Lower leg skin (tissue), 4 donors: ENCODE data around the gene PIGO. TPM values are rescaled to one million over a fixed set of nuclear protein-coding genes. Genes with fewer than 3 reads are reported as not detected.

Experiments used
- DNase-seq, 2 donors: peaks; one replicate each; pipeline ENCODE4 v3.0.0-alpha.2; 2019; ENCODE audit warnings: low spot score in 2 of 2
- H3K4me3 ChIP-seq: fragments of 200-600 bp; sonication (generic); 2 replicates; pipeline ENCODE4 v1.5.1; 2017; ENCODE audit warnings: mild to moderate bottlenecking, low read depth; ENCODE audit not compliant: poor library complexity, severe bottlenecking
- POLR2A ChIP-seq, 2 donors: fragments of 450-650 bp; IDR thresholded peaks; one replicate each; pipeline ENCODE4 v1.6.1; 2016 to 2017; ENCODE audit warnings: antibody characterized with exemption in 2 of 2, mild to moderate bottlenecking in 1 of 2, moderate library complexity in 1 of 2
- WGBS, 2 donors: methylation state at CpG; one replicate each; pipeline ENCODE4 v1.1.5; 2018; 5-methylcytosine and 5-hydroxymethylcytosine counted together
- intact Hi-C: fragments of 100-400 bp; cut with DNase I; formaldehyde crosslinking; loops from one replicate; pipeline ENCODE4 v1.15.0; 2023; ENCODE audit warnings: low total_unique reads
- total RNA-seq, 4 donors: library from RNA; depleted of rRNA; stranded (reverse); fragments of >200 nt; gene quantifications; one replicate each; pipeline ENCODE4 v1.1.0, GENCODE V29; 2016
- TF ChIP-seq, protein P1 (sequence below), 3 donors: fragments of 450-650 bp; IDR thresholded peaks; one replicate each; pipeline ENCODE4 v1.5.1; 2016; ENCODE audit warnings: antibody characterized with exemption in 3 of 3, mild to moderate bottlenecking in 3 of 3, moderate library complexity in 2 of 3

The PIGO gene
- total RNA-seq, 4 donors from 2014 or later, result 9.8 to 21.3 (median 19.0) TPM

DNA sequence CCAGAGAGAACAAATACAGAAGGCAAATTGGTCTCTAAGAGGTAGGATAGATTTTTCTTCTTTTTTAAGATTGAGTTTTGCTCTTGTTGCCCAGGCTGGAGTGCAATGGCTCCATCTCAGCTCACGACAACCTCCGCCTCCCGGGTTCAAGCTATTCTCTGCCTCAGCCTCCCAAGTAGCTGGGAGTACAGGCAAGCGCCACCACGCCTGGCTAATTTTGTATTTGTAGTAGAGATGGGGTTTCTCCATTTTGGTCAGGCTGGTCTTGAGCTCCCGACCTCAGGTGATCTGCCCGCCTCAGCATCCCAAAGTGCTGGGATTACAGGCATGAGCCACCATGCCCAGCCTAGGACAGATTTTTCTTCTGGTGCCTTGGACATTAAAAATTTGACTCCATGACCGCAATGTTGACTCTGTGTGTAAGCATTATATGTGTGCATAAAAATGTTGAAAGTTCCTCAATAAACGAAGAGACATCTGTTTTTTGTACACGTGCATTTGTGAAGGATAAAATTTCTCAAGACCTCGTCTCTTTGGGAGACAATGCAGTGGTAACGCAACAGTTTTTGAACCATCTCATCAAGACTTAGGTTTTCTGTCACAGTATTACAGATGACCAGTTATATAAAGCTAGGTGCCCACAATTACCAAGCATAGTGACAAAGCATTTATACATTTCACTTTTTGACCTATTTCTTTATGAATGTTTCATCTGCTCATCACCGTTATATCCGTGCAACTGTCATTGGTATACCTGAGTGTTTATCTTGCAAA, 41.3 kb downstream of the PIGO start:
- 94 to 96% methylated on average over 14 of the region's 14 CpGs for WGBS, 2 donors
- H3K4me3 ChIP-seq, result no peak overlapping the region
- intact Hi-C loops, result no loop called here
- no peak for DNase-seq
- TF ChIP-seq POLR2A (IDR thresholded peaks at IDR 0.05), result no peak
- TF ChIP-seq, protein P1, sequence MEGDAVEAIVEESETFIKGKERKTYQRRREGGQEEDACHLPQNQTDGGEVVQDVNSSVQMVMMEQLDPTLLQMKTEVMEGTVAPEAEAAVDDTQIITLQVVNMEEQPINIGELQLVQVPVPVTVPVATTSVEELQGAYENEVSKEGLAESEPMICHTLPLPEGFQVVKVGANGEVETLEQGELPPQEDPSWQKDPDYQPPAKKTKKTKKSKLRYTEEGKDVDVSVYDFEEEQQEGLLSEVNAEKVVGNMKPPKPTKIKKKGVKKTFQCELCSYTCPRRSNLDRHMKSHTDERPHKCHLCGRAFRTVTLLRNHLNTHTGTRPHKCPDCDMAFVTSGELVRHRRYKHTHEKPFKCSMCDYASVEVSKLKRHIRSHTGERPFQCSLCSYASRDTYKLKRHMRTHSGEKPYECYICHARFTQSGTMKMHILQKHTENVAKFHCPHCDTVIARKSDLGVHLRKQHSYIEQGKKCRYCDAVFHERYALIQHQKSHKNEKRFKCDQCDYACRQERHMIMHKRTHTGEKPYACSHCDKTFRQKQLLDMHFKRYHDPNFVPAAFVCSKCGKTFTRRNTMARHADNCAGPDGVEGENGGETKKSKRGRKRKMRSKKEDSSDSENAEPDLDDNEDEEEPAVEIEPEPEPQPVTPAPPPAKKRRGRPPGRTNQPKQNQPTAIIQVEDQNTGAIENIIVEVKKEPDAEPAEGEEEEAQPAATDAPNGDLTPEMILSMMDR (IDR thresholded peaks at IDR 0.05), result no peak

DNA sequence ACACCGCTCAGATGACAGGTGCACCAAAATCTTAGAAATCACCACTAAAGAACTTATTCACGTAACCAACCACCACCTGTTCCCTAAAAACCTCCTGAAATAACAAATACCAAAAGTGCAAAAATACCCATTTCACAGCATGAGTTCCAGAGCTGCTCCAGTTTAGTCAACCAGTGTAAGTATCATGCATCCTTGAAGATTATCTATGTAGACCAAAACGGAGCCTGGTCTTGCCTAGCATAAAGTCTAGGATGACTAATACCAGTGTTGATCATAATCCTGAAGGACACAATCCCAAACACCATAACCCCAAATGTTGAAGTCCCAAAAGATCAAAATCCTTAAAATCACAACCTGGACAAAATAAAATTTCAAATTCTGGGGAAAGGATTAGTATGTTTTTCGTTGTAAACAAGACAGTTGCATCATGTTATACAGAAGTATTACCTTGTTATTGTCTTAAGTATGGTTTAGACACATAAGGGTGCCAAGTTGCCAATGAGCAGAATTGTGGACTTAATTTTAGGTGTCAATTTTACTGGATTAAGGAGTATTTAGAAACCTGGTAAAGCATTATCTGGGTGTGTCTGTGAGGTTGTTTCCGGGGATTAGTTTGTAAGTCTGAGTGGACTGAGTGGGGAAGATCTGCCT, 42.1 kb downstream of the PIGO start:
- WGBS, 2 donors, result 64 to 65% methylated on average over 5 of the region's 5 CpGs
- intact Hi-C loops, result no loop called here

DNA sequence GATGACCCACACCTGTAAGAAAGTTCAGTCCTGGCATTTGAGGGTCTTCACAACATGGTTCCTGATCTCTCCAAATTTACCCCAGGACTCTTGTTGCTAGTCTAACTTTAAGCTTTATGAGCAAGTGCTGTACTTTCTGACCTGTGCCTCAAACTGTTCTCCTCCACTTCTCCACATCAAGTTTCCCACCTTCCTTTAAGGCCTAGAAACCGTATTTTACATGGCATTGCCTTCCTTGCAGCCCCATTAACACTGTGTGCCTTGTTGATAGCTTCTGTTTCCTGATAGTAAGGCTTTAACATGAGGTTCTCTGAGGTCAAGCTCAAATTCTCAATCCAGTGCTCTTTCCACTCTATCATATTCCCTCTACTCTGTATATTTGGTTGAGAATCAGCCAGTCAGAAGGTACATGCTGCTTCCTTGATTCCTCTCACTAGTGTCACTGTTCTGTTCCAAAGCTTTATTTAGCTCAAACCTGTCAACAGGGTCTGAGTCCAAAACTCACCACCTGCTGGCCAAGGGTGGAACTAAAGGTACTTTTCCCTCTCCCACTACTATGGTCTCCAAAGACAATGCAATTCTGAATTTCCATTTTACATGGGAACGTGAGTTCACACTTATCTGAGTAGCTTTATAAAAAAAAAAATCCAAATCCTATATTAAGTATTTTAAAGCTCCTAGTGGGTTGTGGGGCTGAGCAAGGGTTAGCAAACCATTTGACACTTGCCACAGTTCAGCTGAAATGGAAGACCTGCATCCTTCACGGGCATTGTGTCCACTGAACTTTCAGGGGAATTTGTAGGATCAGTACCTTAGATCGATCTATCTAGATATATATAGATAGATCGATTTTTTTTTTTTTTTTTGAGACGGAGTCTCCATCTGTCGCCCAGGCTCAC, 45.1 kb downstream of the PIGO start:
- intact Hi-C loops, result no loop called here
- WGBS, 2 donors, result 83 to 87% methylated on average over 7 of the region's 7 CpGs
- peak in 1 of 2 donors; percentile 81 for DNase-seq
- no peak overlapping the region for H3K4me3 ChIP-seq
- TF ChIP-seq POLR2A (IDR thresholded peaks at IDR 0.05), result no peak
- TF ChIP-seq, protein P1 (IDR thresholded peaks at IDR 0.05), result no peak

More for the DNA sequence above, 42.1 kb downstream of the PIGO start:
- no peak for TF ChIP-seq POLR2A (IDR thresholded peaks at IDR 0.05)
- TF ChIP-seq, protein P1 (IDR thresholded peaks at IDR 0.05), result no peak
- no peak for DNase-seq
- no peak overlapping the region for H3K4me3 ChIP-seq

DNA sequence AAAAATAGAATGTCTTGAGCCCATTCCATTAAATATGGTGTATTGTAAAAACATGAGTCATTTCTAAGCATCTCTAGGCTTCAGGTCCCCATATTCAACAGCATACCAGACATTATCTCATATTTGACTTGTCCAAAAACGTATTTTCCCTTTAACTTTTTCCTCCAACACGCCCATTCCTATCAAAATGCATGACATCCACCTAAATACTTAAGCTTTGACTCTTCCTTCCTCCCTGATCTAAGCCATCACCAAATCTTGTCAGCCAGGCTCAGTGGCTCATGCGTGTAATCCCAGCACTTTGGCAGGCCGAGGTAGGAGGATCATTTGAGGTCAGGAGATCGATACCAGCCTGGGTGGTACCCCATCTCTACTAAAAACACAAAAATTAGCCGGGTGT, 47.9 kb downstream of the PIGO start:
- WGBS, 2 donors, result 97% methylated on average over 6 of the region's 6 CpGs
- DNase-seq, result no peak
- H3K4me3 ChIP-seq, result no peak overlapping the region
- TF ChIP-seq POLR2A (IDR thresholded peaks at IDR 0.05), result no peak
- TF ChIP-seq, protein P1 (IDR thresholded peaks at IDR 0.05), result no peak
- intact Hi-C loops, result no loop called here

DNA sequence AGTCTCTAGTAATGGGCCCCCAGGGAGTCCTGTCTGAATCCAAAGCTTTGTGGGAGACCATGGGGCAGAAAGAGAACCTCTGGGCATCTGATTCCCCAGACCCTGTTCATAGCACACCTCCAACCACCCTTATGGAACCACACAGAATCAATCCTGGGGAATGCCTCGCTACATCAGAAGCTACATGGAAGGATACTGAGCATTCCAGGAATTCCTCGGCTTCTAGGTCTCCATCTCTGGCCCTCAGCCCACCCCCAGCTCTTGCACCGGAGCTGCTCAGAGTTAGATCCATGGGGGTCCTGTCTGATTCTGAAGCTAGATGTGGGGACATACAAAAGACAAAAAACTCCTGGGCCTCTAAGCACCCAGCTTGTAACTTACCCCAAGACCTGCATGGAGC, 52.3 kb downstream of the PIGO start:
- H3K4me3 ChIP-seq, result no peak overlapping the region
- TF ChIP-seq, protein P1 (IDR thresholded peaks at IDR 0.05), result no peak
- TF ChIP-seq POLR2A (IDR thresholded peaks at IDR 0.05), result no peak
- WGBS, 2 donors, result 89 to 96% methylated on average over 3 of the region's 3 CpGs
- no peak for DNase-seq
- intact Hi-C loops, result no loop called here
